Brain microvascular endothelial cell (primary cell): ENCODE measurements around the gene RAB11FIP4.

ENCODE experiments used
- DNase-seq: peaks from one replicate; pipeline ENCODE4 v3.0.0-alpha.2; 2020
- H3K27ac ChIP-seq: fragments of 250-450 bp; sonication (Bioruptor Pico); 2 replicates; pipeline ENCODE4 v1.5.1; 2020; ENCODE audit warnings: mild to moderate bottlenecking, moderate library complexity
- H3K27me3 ChIP-seq: fragments of 250-450 bp; sonication (Bioruptor Pico); replicated peaks from 2 replicates; pipeline ENCODE4 v1.5.1; 2020; ENCODE audit warnings: mild to moderate bottlenecking
- H3K36me3 ChIP-seq: fragments of 250-450 bp; sonication (Bioruptor Pico); replicated peaks from 2 replicates; pipeline ENCODE4 v1.5.1; 2020; ENCODE audit warnings: mild to moderate bottlenecking
- H3K4me3 ChIP-seq: 2 replicates; pipeline ENCODE4 v1.5.1; 2011; ENCODE audit warnings: low read depth, mild to moderate bottlenecking, control low read depth, low read length, moderate library complexity
- CTCF ChIP-seq: IDR thresholded peaks from 2 replicates; pipeline ENCODE4 v1.5.1; 2011; ENCODE audit warnings: low read depth, mild to moderate bottlenecking, moderate library complexity, low read length, control low read depth, inconsistent platforms; ENCODE audit errors: missing control alignments
- in situ Hi-C: cut with HindIII; loops from 2 replicates; pipeline ENCODE4 v1.10.0; 2017; ENCODE audit warnings: low sequenced_read_pairs, low pct_ligation_motif_present

RAB11FIP4 gene

DNA sequence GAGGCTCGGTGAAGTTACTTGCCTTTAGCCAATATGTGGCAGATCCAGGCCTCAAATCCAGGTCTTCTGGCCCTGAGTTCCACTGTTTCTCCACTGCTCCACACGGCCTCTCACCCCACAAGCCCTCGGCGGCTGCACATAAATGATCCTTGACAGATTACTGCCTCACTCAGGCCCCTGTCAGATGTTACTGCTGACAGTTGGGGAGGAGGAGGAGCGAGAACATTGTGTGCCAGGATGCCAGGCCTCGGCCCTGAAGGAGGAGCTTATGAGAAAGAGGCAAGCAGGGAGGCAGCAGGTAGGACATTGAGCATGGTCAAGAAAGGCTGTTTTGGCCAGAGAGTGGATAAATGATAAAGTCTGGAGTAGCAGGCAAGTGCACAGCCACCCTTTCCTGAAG is 88.6 kb downstream of the RAB11FIP4 start:
- in situ Hi-C loops = no loop called here
- no peaks in the 10 kb centered on the region for H3K36me3 ChIP-seq
- H3K27me3 ChIP-seq = peaks cover 8% of the 10 kb centered on the region
- H3K4me3 ChIP-seq = no peak overlapping the region
- DNase-seq = no peak
- TF ChIP-seq CTCF = no peak
- no peak overlapping the region for H3K27ac ChIP-seq

DNA sequence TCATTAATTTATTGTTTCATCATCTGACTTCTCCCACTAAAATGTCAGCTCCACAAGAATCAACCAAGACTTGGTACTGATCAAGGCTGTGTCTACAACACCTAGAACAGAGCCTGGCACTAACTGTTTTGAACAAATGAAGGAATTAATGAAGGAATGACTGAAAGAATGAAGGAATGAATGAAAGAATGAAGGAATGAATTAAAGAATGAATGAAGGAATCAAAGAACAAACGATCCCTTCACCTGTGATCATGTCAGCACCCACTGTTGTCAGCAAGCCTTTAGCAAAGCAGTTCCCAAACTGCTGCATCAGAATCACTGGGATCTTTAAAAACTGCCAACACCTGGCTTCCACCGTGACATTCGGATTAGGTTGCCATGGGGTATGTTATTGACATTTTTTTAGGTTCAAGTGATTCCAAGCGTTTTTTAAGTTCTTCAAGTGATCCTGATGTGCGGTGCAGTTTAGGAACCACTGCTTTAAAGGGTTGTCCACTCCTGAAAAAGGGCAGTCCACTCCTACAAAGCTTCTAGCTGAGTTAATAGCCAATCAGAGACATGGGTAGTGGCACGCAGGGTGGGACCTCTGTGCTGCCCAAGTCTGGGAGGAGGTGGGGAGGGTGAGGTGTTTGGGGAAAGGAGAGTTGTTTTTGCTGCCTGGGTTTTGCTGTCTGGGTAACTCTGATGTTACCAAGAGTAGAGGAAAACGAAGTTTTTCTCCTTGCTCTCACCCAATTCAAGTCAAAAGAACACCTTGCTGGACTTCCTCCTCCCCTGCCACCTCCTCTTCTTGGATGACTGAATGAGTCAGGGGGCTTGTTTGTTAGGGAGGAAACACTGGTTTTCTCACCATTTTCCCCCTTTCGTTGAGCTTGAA is 89.7 kb downstream of the RAB11FIP4 start:
- Histone ChIP-seq H3K27ac (no peak overlapping the region), H3K4me3 (no peak overlapping the region), H3K27me3 (peaks cover 8% of the 10 kb centered on the region), H3K36me3 (no peaks in the 10 kb centered on the region)
- in situ Hi-C loops = no loop called here
- no peak for TF ChIP-seq CTCF
- DNase-seq = no peak

DNA sequence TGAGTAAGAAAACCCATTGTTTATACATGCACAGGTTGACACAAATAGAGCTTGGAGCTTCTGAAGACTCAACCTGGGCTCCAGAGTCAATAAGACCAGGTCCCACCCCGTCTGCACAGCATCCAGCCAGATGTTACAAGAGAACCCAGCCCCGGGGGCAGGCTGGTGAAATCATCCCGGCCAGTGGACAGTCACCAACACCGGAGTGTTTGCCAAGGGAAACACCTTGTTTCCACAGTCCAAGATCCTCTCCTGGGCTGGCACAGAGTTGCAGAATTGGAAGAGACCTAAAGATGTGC is 90.3 kb downstream of the RAB11FIP4 start:
- no peak overlapping the region for H3K27ac ChIP-seq
- H3K4me3 ChIP-seq = no peak overlapping the region
- no peak for DNase-seq
- in situ Hi-C loops = no loop called here
- peaks cover 8% of the 10 kb centered on the region for H3K27me3 ChIP-seq
- TF ChIP-seq CTCF = no peak
- no peaks in the 10 kb centered on the region for H3K36me3 ChIP-seq

DNA sequence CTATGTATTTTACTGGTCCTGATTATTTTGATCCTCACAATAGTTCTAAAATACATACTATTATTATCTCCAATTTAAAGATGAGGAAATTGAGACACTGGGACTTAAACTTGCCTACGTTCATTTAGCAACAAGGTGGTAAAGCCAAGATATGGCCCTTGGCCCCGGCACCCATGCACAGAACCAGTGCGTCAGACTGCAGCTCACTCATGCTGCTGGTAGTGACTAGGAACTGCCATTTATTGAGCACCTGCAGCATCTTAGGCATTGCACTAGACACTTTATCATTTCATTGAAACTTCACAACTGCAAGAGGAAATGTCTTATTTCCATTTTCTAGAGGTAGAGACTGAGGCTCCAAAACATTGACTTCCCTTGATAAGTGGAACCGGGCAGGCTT is 93.3 kb downstream of the RAB11FIP4 start:
- H3K4me3 ChIP-seq = no peak overlapping the region
- in situ Hi-C loops = no loop called here
- no peak for DNase-seq
- no peak overlapping the region for H3K27ac ChIP-seq
- H3K27me3 ChIP-seq = peaks cover 30% of the 10 kb centered on the region
- TF ChIP-seq CTCF = no peak
- H3K36me3 ChIP-seq = no peaks in the 10 kb centered on the region

DNA sequence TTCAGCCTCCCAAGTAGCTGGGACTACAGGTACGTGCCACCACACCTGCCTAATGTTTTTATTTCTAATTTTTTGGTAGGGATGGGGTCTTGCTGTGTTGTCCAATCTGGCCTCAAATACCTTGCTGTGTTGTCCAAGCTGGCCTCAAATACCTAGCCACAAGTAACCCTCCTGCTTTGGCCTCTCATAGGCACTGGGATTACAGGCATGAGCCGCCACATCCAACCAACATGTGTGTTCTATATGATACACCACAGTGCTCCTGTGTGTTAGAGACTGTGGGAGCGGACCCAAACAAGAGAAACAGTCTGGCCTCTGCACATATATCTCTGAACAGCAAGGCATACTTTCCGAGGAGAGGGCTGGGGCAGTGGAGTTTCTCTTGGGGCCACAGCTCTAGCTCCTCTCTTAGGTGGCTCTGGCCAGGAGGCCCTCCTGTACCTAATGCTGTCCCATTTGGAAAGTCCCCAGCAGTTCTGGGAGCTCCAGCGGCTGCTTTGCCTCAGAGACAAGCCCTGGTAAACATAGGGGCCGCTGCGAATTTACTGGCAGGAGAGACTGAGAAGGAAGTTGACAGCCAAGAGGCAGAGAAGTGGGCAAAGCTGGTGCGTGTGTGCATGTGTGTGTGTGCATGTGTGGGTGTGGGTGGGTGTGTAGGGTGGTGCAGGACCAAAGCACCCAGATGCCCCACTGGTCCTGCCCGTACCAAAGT is 95.0 kb downstream of the RAB11FIP4 start:
- H3K4me3 ChIP-seq = no peak overlapping the region
- H3K27ac ChIP-seq = no peak overlapping the region
- in situ Hi-C loops = no loop called here
- TF ChIP-seq CTCF = no peak
- H3K27me3 ChIP-seq = peaks cover 36% of the 10 kb centered on the region
- DNase-seq = no peak
- no peaks in the 10 kb centered on the region for H3K36me3 ChIP-seq
